GM23338 (cell line): ENCODE measurements around the gene CD46. TPM values are rescaled to one million over a fixed set of nuclear protein-coding genes. Genes with fewer than 3 reads are reported as not detected.

Experiments
- ATAC-seq: fragments of 200-7000 bp; cut with Tn5 transposase; 3 replicates; pipeline ENCODE4 v1.9.1; 2020
- DNase-seq: peaks from one replicate; pipeline ENCODE4 v3.0.0-alpha.2; 2015; ENCODE audit warnings: low spot score
- H2AFZ ChIP-seq: fragments of 200-600 bp; sonication (generic); 2 replicates; pipeline ENCODE4 v1.8.0; 2016; ENCODE audit warnings: antibody characterized with exemption, mild to moderate bottlenecking, moderate library complexity
- H3F3A ChIP-seq: fragments of 200-600 bp; sonication (generic); replicated peaks from 2 replicates; pipeline ENCODE4 v1.8.0; 2017; ENCODE audit warnings: antibody characterized with exemption, mixed run types, low read depth
- H3K27ac ChIP-seq: fragments of 200-600 bp; sonication (generic); 2 replicates; pipeline ENCODE4 v1.6.1; 2016; ENCODE audit warnings: low read depth
- H3K27me3 ChIP-seq: fragments of 200-600 bp; sonication (generic); 2 replicates; pipeline ENCODE4 v1.8.0; 2016; ENCODE audit warnings: mild to moderate bottlenecking, mixed run types, moderate library complexity; ENCODE audit not compliant: insufficient read depth
- H3K36me3 ChIP-seq: fragments of 200-600 bp; sonication (generic); 2 replicates; pipeline ENCODE4 v1.8.0; 2016; ENCODE audit warnings: mild to moderate bottlenecking; ENCODE audit not compliant: insufficient read depth
- H3K4me1 ChIP-seq: fragments of 200-600 bp; sonication (generic); 2 replicates; pipeline ENCODE4 v1.8.0; 2016; ENCODE audit warnings: mild to moderate bottlenecking, moderate library complexity; ENCODE audit not compliant: insufficient read depth
- H3K4me2 ChIP-seq: fragments of 200-600 bp; sonication (generic); 2 replicates; pipeline ENCODE4 v1.7.1; 2017; ENCODE audit warnings: mixed run types
- H3K4me3 ChIP-seq: fragments of 200-600 bp; sonication (generic); 2 replicates; pipeline ENCODE4 v1.6.1; 2016; ENCODE audit warnings: mixed run types
- H3K79me2 ChIP-seq: fragments of 200-600 bp; sonication (generic); replicated peaks from 2 replicates; pipeline ENCODE4 v1.8.0; 2017; ENCODE audit warnings: mild to moderate bottlenecking; ENCODE audit not compliant: insufficient read depth
- H3K9me2 ChIP-seq: fragments of 200-600 bp; sonication (generic); 2 replicates; pipeline ENCODE4 v1.8.0; 2017; ENCODE audit not compliant: insufficient read depth
- H4K20me1 ChIP-seq: fragments of 200-600 bp; sonication (generic); replicated peaks from 2 replicates; pipeline ENCODE4 v1.8.0; 2017; ENCODE audit warnings: mild to moderate bottlenecking; ENCODE audit not compliant: insufficient read depth
- H3K27ac Mint-ChIP-seq: 2 replicates; pipeline ENCODE4 v1.8.0; 2020; ENCODE audit warnings: inconsistent platforms, mild to moderate bottlenecking, moderate library complexity, mixed read lengths
- H3K27me3 Mint-ChIP-seq: 3 replicates; pipeline ENCODE4 v1.8.0; 2022; ENCODE audit warnings: low read depth, mild to moderate bottlenecking, moderate library complexity, mixed read lengths, inconsistent platforms; ENCODE audit not compliant: insufficient read depth, poor library complexity
- H3K36me3 Mint-ChIP-seq: 3 replicates; pipeline ENCODE4 v1.8.0; 2021; ENCODE audit warnings: low read depth, mild to moderate bottlenecking, inconsistent platforms, moderate library complexity, mixed read lengths
- H3K4me1 Mint-ChIP-seq: 3 replicates; pipeline ENCODE4 v1.8.0; 2020; ENCODE audit warnings: mild to moderate bottlenecking, inconsistent platforms, mixed read lengths
- H3K4me3 Mint-ChIP-seq: 3 replicates; pipeline ENCODE4 v1.8.0; 2021; ENCODE audit warnings: moderate library complexity, mild to moderate bottlenecking, inconsistent platforms, mixed read lengths
- H3K9me3 Mint-ChIP-seq: 3 replicates; pipeline ENCODE4 v1.8.0; 2020; ENCODE audit warnings: moderate library complexity, mild to moderate bottlenecking, inconsistent platforms, mixed read lengths
- CREB1 ChIP-seq: fragments of 250-450 bp; sonication (Bioruptor Pico); IDR thresholded peaks from 2 replicates; pipeline ENCODE4 v1.5.0; 2020; ENCODE audit warnings: low read depth, mild to moderate bottlenecking, moderate library complexity
- CTCF ChIP-seq, 2 experiments: fragments of 200-600 bp in 1 of 2; sonication (generic) in 1 of 2; conservative IDR thresholded peaks; 2 replicates each; pipeline versions ENCODE4 v1.5.1 to v1.6.1; 2016 to 2017; ENCODE audit warnings: antibody characterized with exemption in 2 of 2, low read depth in 2 of 2, mild to moderate bottlenecking in 2 of 2, moderate library complexity in 1 of 2
- ETS1 ChIP-seq: IDR thresholded peaks from 2 replicates; pipeline ENCODE4 v1.6.1; 2016; ENCODE audit warnings: antibody characterized with exemption
- EZH2 ChIP-seq: fragments of 200-600 bp; sonication (generic); IDR thresholded peaks from one replicate; pipeline ENCODE4 v1.8.0; 2017; ENCODE audit warnings: antibody characterized with exemption, mild to moderate bottlenecking, low read depth; ENCODE audit not compliant: unreplicated experiment
- EZH2phosphoT487 ChIP-seq: fragments of 200-600 bp; sonication (generic); IDR thresholded peaks from one replicate; pipeline ENCODE4 v1.8.1; 2018; ENCODE audit warnings: antibody characterized with exemption; ENCODE audit not compliant: unreplicated experiment
- NANOG ChIP-seq: IDR thresholded peaks from 2 replicates; pipeline ENCODE4 v1.6.1; 2016; ENCODE audit warnings: antibody characterized with exemption, borderline replicate concordance
- POLR2AphosphoS5 ChIP-seq: IDR thresholded peaks from 2 replicates; pipeline ENCODE4 v1.6.1; 2016; ENCODE audit warnings: antibody characterized with exemption, low read depth
- REST ChIP-seq: IDR thresholded peaks from one replicate; pipeline ENCODE4 v1.6.1; 2018; ENCODE audit warnings: antibody characterized with exemption; ENCODE audit not compliant: unreplicated experiment
- ZNF114 ChIP-seq: fragments of 250-450 bp; sonication (Bioruptor Pico); IDR thresholded peaks from 2 replicates; pipeline ENCODE4 v1.5.0; 2020; ENCODE audit warnings: mild to moderate bottlenecking, moderate library complexity
- ZNF331 ChIP-seq: fragments of 250-450 bp; sonication (Bioruptor Pico); IDR thresholded peaks from 2 replicates; pipeline ENCODE4 v1.5.0; 2020; ENCODE audit warnings: low read depth, mild to moderate bottlenecking, moderate library complexity
- polyA plus RNA-seq: library from polyadenylated mRNA; unstranded; fragments of >200 nt; fragmentation: Nextera tagmentation; extraction: Ambion mirVana; gene quantifications from 2 replicates; pipeline ENCODE4 v1.2.1, GENCODE V29; 2016
- total RNA-seq: library from RNA; depleted of rRNA; stranded (reverse); fragments of >200 nt; shearing (Covaris generic); gene quantifications from 2 replicates; pipeline ENCODE4 v1.2.3, GENCODE V29; 2014

The CD46 gene
- total and polyA plus RNA-seq, 2 experiments from 2014 or later: 199 to 209 TPM

- Mint-ChIP-seq H3K36me3 (no peaks in the 10 kb centered on the region), H3K27ac (no peak overlapping the region), H3K9me3 (no peaks in the 10 kb centered on the region), H3K27me3 (peaks cover 2% of the 10 kb centered on the region), H3K4me3 (no peak overlapping the region), H3K4me1 (peaks cover 9% of the 10 kb centered on the region)
- no peak overlapping the region for H3K4me2 ChIP-seq
- H3K4me1 ChIP-seq: no peaks in the 10 kb centered on the region
- H3K4me3 ChIP-seq: no peak overlapping the region
- no peak overlapping the region for H3K27ac ChIP-seq
- DNase-seq: no peak
- H3F3A ChIP-seq: no peaks in the 10 kb centered on the region
- no peaks in the 10 kb centered on the region for H4K20me1 ChIP-seq
- no peak for ATAC-seq
- H3K36me3 ChIP-seq: no peaks in the 10 kb centered on the region
- H2AFZ ChIP-seq: no peak overlapping the region
- H3K27me3 ChIP-seq: no peaks in the 10 kb centered on the region
- TF ChIP-seq ZNF114 (CRISPR knock-in tag) (no peak), ETS1 (no peak), REST (no peak), POLR2AphosphoS5 (no peak), EZH2 (no peak), CTCF (conservative IDR thresholded peaks at IDR 0.05; ENCODE audit: low read depth in 2 of 2) (no peak), EZH2phosphoT487 (no peak), CREB1 (CRISPR knock-in tag) (no peak), NANOG (no peak), ZNF331 (CRISPR knock-in tag) (no peak)
- H3K79me2 ChIP-seq: no peaks in the 10 kb centered on the region
- no peaks in the 10 kb centered on the region for H3K9me2 ChIP-seq
These were observed 76.2 kb downstream of the CD46 start for GRCh38 chr1:207828046-207828445.
